ENCODE measurements around the gene PITRM1. TPM values are rescaled to one million over a fixed set of nuclear protein-coding genes. Genes with fewer than 3 reads are reported as not detected.

PITRM1 gene
- total RNA-seq, 4 donors from 2014 or later, result 45.5 to 62.8 (median 52.2) TPM

DNA sequence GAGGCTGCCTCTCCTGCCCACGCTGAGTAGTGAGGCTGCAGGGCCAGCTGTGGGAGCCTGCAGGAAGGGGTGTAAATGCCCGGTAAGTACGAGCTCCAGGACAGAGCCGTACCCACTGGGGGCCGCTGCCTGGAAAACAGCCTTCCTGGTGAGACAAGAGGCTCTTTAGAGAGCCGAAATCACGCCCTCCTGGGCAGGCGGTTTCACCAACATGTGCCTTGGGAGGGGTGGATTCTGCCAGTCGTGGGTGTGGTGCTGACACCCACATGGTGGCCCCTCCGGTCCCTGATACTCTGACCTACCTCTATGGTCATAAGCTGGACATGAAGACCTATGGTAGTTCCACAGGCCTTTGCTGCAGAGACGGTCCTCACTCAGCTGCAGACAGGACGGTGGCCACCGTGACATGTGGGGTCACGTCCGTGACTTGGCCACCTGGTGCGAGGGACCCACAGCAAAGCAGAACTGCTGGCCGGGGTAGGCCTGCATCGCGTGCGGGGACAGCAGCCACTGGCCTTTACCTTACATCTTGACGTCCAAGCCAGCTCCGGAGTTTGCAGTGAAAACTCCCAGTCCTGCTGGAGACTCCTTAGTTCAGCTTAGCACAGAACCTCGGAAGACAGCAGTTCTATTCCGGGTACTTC is 46.9 kb downstream of the PITRM1 start:
- intact Hi-C loops (cut with DNase I; ENCODE audit: low total_unique reads), result no loop called here
- WGBS, 2 donors, result 86 to 92% methylated on average over 19 to 24 of the region's 24 CpGs
- no peak overlapping the region for H3K4me3 ChIP-seq (ENCODE audit: low read depth, poor library complexity, severe bottlenecking)
- no peak for DNase-seq (ENCODE audit: low spot score in 2 of 2)
- no peak for TF ChIP-seq POLR2A (IDR thresholded peaks at IDR 0.05)
- TF ChIP-seq, protein P1, sequence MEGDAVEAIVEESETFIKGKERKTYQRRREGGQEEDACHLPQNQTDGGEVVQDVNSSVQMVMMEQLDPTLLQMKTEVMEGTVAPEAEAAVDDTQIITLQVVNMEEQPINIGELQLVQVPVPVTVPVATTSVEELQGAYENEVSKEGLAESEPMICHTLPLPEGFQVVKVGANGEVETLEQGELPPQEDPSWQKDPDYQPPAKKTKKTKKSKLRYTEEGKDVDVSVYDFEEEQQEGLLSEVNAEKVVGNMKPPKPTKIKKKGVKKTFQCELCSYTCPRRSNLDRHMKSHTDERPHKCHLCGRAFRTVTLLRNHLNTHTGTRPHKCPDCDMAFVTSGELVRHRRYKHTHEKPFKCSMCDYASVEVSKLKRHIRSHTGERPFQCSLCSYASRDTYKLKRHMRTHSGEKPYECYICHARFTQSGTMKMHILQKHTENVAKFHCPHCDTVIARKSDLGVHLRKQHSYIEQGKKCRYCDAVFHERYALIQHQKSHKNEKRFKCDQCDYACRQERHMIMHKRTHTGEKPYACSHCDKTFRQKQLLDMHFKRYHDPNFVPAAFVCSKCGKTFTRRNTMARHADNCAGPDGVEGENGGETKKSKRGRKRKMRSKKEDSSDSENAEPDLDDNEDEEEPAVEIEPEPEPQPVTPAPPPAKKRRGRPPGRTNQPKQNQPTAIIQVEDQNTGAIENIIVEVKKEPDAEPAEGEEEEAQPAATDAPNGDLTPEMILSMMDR (IDR thresholded peaks at IDR 0.05), result no peak

DNA sequence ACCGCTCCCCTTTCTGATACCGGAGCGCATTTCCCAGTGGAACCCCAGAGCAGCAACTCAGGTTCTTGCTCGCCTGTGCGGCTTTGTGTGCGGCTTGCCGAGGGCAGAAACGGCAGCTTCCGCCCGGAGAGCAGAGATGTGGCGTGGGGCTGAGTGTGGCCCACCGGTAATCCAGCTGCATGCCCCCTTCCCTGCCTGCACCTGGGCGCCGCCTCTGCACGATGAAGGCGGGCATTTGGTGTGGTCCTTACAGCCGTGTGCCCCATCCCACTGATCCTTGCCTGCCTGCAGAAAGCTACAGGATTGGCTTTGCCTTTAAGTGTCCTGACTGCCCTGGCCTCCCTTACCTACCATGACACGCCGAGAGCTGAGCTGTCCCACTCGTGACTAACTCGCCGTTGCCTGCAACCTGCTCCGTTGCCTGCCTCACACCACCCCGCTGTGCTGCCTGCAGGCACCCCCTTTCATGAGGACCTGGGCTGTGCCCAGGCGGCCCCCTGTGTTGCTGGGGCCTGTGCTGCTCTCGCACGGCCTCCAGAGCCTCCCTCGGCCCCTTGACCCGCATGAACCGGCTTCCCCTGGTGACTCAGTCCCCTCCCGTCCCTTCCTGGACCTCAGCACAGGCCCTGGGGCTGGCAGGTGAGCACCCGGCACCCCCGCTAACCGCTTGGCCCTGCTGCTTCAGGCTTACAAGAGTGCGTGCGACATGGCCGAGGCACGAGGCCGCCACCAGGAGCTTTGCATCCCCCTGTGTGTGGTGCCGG is 48.0 kb downstream of the PITRM1 start:
- 91 to 94% methylated on average over 40 of the region's 40 CpGs for WGBS, 2 donors
- TF ChIP-seq POLR2A (IDR thresholded peaks at IDR 0.05), result no peak
- TF ChIP-seq, protein P1 (IDR thresholded peaks at IDR 0.05), result no peak
- intact Hi-C loops (cut with DNase I; ENCODE audit: low total_unique reads), result no loop called here
- no peak overlapping the region for H3K4me3 ChIP-seq (ENCODE audit: low read depth, poor library complexity, severe bottlenecking)
- no peak for DNase-seq (ENCODE audit: low spot score in 2 of 2)

DNA sequence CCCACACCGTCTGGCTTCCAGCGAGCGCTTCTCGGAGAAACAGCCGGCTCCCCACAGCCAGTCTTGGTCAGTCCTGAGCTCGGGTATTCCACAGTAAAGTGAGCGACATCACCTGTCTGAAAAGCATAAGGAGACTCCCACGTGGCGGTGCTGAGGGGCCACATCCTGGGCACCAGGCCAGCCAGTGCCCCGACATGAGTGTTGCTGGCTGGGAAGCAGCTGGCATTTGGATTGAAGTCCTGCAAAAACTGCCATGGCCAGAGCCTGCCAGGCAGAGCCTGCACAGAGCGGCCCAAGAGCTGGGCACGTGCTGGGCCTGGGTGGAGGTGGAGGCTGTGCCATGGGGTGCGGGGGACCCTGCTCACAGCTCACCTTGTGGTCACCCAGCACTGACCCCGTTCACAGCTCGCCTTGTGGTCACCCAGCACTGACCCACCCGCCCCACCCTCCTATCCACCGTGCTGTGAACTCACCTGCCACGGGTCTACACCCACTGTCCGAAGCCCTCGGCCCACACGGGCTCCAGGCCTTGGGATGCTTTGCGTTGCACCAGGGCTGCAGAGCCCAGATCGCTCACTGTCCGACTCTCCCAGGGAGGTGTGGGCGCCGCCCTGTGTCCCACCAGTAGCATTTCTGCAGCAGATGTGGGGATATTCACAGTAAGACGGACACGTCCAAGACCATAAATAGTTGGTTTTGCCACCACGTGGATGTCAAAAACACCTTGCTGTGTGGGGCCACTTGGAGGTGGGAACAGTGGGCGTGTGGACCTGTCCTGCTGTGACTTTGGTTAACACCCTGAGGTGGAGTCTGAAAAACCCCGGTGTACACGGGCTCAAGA is 48.8 kb downstream of the PITRM1 start:
- 81 to 95% methylated on average over 26 to 28 of the region's 32 CpGs for whole genome bisulfite sequencing, 2 donors
- TF ChIP-seq, protein P1 (IDR thresholded peaks at IDR 0.05), result no peak
- H3K4me3 ChIP-seq (ENCODE audit: low read depth, poor library complexity, severe bottlenecking), result no peak overlapping the region
- intact Hi-C loops (cut with DNase I; ENCODE audit: low total_unique reads), result no loop called here
- DNase-seq (ENCODE audit: low spot score in 2 of 2), result no peak

DNA sequence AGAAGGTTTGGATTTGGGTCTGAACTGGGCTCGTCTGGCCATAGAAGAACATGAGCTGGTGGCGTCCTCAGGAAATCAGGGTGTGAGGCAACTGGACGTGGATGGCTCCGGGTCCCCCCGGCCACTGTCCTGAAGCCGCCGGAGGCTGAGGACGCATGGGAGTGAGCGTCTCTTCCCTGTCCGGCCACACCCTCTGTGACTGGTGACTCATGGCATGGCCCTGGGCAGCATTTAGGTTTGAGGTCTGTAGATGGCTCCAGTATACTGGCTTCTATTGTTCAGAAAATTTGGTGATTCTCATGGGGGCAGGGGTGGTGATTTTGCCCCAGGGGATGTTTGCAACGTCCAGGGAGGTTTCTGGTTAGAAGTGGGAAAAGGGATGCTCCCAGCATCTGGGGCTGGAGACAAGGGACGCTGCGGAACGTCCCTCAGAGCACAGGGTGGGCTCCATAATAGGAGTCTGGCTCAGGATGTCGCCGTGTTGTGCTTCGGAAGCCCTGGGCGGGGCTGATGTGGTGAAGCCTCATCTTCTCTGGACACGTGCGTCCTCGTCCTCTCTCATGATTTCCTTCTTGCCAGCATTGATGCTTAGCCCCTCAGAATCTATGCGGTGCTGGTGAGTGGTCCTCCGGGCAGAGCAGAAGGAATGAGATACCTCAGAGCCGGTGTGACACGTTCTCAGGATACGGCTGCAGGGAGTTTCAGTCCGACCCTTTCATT is 49.9 kb downstream of the PITRM1 start:
- H3K4me3 ChIP-seq (ENCODE audit: low read depth, poor library complexity, severe bottlenecking), result no peak overlapping the region
- 78 to 84% methylated on average over 24 to 27 of the region's 27 CpGs for whole genome bisulfite sequencing, 2 donors
- no peak for TF ChIP-seq POLR2A (IDR thresholded peaks at IDR 0.05)
- TF ChIP-seq, protein P1 (IDR thresholded peaks at IDR 0.05), result no peak
- DNase-seq (ENCODE audit: low spot score in 2 of 2), result no peak
- intact Hi-C loops (cut with DNase I; ENCODE audit: low total_unique reads), result no loop called here

DNA sequence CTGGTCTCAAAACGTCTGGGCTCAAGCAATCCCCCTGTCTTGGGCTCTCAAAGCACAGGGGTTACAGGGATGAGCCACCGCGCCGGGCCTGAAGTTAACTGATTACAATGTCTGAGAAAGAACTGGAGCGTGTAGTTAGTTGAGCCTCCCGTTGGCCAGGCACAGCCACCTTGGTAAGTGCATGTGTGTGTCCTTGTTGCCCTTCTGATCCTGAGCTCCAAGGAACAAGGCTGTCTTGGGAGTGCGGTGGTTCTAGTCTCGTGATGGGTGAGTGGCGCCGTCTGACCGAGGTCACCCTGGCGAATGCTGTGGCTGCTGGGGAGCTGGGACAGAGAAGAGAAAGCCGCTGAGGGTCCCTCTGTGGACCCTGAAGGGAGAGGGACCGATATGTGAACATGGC is 50.5 kb downstream of the PITRM1 start:
- no peak for TF ChIP-seq POLR2A (IDR thresholded peaks at IDR 0.05)
- TF ChIP-seq, protein P1 (IDR thresholded peaks at IDR 0.05), result no peak
- no peak for DNase-seq (ENCODE audit: low spot score in 2 of 2)
- intact Hi-C loops (cut with DNase I; ENCODE audit: low total_unique reads), result no loop called here
- no peak overlapping the region for H3K4me3 ChIP-seq (ENCODE audit: low read depth, poor library complexity, severe bottlenecking)
- WGBS, 2 donors, result 93 to 95% methylated on average over 14 of the region's 14 CpGs

Data from lower leg skin (tissue), 4 donors.